Left colon (tissue), 2 donors: ENCODE results near the gene DUS4L. TPM values are rescaled to one million over a fixed set of nuclear protein-coding genes. Genes with fewer than 3 reads are reported as not detected.

Experiments
- ATAC-seq: fragments of 200-7000 bp; cut with Tn5 transposase; one replicate; pipeline ENCODE4 v1.9.1; 2020; ENCODE audit warnings: mild to moderate bottlenecking, moderate library complexity
- DNase-seq, 2 donors: peaks; one replicate each; pipeline ENCODE4 v3.0.0-alpha.2; 2020
- intact Hi-C, 2 donors: fragments of 100-400 bp; cut with DNase I in 1 of 2; cut with micrococcal nuclease in 1 of 2; formaldehyde crosslinking; loops; one replicate each; pipeline versions ENCODE4 v1.11.2 to v1.14.0; 2022; cut with DNase I, micrococcal nuclease
- total RNA-seq, 2 donors: library from RNA; stranded (reverse); fragmentation: NEBNext Ultra II Directional; extraction: Animal tissue kit (Norgen Biotek cat#: 25700); gene quantifications; one replicate each; pipeline ENCODE4 v1.2.1, GENCODE V29; 2021
- donor health status: DM: no; HTN: no; CAD: no.
- donor health status: DM: yes; HTN: yes; CAD: no.

Gene DUS4L
- total RNA-seq, 2 donors from 2014 or later = 5.6 to 6.7 TPM

- no peak for DNase-seq
- ATAC-seq = no peak
- intact Hi-C loops = no loop called here
These were observed 42.5 kb downstream of the DUS4L start for GRCh38 chr7:107606303-107606702.

- DNase-seq = no peak
- no peak for ATAC-seq
- intact Hi-C loops = no loop called here
These were observed 46.1 kb downstream of the DUS4L start for GRCh38 chr7:107609811-107610261.

- DNase-seq (no peak), ATAC-seq (no peak)
- intact Hi-C loops = no loop called here
These were observed 46.6 kb downstream of the DUS4L start for GRCh38 chr7:107610323-107610722.

GRCh38 chr7:107613439-107613838 lies 49.7 kb downstream of the DUS4L start:
- ATAC-seq (no peak), DNase-seq (no peak)
- intact Hi-C loops = no loop called here

- ATAC-seq = no peak
- intact Hi-C loops = no loop called here
- DNase-seq = no peak
These were observed 50.2 kb downstream of the DUS4L start for GRCh38 chr7:107613948-107614347.

GRCh38 chr7:107614425-107614824 lies 50.7 kb downstream of the DUS4L start:
- intact Hi-C loops = no loop called here
- DNase-seq (no peak), ATAC-seq (no peak)

- DNase-seq = no peak
- ATAC-seq = no peak
- intact Hi-C loops = no loop called here
These were observed 52.3 kb downstream of the DUS4L start for GRCh38 chr7:107615910-107616680.

GRCh38 chr7:107622429-107622828 lies 58.7 kb downstream of the DUS4L start:
- intact Hi-C loops = no loop called here
- peak; percentile 82 for ATAC-seq
- DNase-seq = no peak

GRCh38 chr7:107622894-107623293 lies 59.1 kb downstream of the DUS4L start:
- ATAC-seq (peak; percentile 90), DNase-seq (peak in 1 of 2 donors; percentile 21)
- intact Hi-C loops = no loop called here

GRCh38 chr7:107627002-107627401 lies 63.2 kb downstream of the DUS4L start:
- intact Hi-C loops = no loop called here
- DNase-seq = no peak
- no peak for ATAC-seq

Other genes with a start within 250 kb of the DUS4L start
- not detected for gene GPR22, start 93.9 kb upstream of the DUS4L start, total RNA-seq
- gene COG5, start 51 bp upstream of the DUS4L start, total RNA-seq = 10 to 100 TPM; 39.7 to 45.8 TPM
- 10 to 100 TPM; 64.9 to 72.7 TPM for gene BCAP29, start 16.3 kb downstream of the DUS4L start, total RNA-seq
- gene SLC26A4, start 96.9 kb downstream of the DUS4L start, total RNA-seq = under 1 TPM; 0.08 to 0.24 TPM
- gene CBLL1, start 180.2 kb downstream of the DUS4L start, total RNA-seq = 10 to 100 TPM; 19.2 to 22.1 TPM
- 1,000 to 10,000 TPM; 2,382 to 3,814 TPM for gene SLC26A3, start 239.3 kb downstream of the DUS4L start, total RNA-seq